ENCODE data around the gene GIPC1.
"Not testable (repeated sequence)": the region's sequence is repeated elsewhere in the genome, so short reads cannot be mapped to it uniquely, and the experiment has no call there.

Gene GIPC1, protein sequence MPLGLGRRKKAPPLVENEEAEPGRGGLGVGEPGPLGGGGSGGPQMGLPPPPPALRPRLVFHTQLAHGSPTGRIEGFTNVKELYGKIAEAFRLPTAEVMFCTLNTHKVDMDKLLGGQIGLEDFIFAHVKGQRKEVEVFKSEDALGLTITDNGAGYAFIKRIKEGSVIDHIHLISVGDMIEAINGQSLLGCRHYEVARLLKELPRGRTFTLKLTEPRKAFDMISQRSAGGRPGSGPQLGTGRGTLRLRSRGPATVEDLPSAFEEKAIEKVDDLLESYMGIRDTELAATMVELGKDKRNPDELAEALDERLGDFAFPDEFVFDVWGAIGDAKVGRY

DNA sequence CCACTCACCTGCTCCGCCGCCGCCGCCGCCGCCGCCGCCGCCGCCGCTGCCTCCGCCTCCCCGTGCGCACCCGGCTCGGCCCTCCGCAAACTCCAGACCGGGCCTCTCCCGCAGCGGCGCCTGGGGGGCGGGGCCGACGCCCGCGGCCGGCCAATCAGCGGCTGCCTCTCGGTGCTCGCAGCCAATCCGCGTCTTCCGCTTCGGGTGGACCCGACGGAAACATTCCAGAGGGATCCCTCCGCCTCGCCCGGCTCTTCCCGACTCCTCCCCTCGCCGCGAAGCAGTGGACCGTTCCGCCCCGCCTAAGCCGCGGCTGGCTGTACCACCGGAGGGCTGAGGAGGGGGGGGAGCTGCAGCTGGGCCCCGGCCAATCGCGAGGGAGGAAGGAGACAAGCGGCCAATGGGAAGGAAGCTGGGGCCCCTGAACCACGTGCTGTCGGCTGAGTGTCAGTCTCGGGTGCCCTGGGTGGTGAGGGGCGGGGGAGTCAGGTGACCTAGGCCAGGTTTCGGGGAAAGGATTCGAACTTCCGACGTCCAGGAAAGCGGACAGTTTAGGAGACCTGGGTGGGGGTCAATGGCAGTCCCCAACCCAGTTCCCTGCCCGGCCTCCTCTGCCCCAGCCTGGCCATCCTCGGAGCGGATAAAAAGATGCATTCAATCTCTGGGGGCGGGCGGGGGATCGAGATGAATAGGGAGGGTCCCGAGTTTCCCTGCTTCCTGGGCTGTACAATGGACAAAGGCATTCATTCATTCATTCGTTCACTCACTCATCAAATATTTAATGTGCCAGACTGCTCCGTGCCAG is at the start of gene GIPC1:
Gene GIPC1 (minus strand): TSS at position 99 of the 805 bp plus-strand sequence. CDS start 13,151 bp downstream, outside the sequence.
- peak; percentile 89 for DNase-seq

DNA sequence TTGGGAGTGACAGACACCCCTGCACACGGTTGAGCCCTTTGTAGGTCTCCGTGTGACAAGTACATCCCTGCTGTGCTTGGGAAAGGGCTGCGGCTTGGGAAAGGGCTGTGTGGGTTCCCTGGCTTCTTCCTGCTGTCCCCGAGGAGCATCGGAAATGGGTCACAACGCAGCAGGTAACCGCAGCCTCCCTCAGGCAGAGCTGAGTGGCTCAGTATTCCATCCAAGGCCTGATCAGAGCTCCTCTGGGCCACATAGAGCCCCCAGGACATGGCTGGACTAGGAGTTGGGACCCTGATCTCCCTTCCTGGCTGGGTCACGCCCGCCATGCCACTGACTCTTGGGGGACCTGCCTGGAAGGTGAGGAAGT is 49.8 kb upstream of the GIPC1 start:
- DNase-seq: no peak

DNA sequence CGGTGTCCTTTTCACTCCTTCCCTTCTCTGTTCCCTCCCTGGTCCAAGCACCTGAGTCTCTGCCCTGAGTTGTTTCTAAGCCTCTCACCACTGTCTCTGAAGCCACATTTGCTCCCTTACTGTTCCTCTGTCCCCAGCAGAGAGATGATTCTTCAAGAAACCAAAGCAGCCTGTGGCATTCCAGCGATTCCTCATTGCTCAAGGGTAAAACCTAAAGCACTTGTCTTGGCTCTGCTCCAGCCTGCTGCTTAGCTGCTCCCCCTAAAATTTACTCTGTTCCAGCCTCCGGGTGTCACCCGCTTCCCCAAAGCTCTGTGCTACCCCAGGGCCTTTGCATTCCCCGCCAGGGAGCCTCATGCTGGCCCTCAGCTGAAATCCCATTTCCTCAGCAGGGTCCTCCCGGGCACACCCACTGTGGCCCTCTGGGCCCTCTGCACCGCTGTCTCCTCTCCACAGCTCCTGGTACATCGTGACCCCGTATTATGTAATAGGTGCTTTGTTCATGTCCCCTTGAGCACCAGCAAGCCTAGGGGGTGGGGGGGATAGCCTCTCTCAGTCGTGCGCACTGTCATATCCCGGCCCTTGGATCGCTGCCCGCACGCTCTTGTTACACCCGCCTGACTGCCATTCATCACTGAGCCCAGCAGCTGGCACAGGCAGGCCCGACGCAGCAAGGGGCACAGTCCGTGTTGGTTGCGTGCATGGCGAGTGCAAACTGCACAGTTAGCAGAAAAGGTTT is 49.2 kb upstream of the GIPC1 start:
- DNase-seq: no peak

DNA sequence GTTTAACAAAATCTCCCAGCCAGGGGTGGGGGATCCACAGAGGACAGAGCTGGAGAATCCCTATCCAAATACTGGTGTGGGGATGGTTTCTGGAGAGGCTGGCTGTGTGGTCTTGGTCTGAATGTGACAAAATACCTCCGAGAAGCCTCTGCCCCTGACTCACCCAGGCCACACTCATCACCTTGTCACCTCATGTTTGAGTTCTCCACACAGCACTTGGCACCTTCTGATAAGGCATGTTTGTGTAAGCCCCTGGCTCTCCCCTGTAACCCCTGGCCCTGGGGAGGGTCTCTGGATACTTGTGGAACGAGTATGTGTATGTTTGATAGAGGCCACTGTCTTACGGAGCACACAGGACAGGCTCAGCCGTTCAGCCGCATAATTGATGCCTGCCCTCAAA is 48.1 kb upstream of the GIPC1 start:
- DNase-seq: no peak

DNA sequence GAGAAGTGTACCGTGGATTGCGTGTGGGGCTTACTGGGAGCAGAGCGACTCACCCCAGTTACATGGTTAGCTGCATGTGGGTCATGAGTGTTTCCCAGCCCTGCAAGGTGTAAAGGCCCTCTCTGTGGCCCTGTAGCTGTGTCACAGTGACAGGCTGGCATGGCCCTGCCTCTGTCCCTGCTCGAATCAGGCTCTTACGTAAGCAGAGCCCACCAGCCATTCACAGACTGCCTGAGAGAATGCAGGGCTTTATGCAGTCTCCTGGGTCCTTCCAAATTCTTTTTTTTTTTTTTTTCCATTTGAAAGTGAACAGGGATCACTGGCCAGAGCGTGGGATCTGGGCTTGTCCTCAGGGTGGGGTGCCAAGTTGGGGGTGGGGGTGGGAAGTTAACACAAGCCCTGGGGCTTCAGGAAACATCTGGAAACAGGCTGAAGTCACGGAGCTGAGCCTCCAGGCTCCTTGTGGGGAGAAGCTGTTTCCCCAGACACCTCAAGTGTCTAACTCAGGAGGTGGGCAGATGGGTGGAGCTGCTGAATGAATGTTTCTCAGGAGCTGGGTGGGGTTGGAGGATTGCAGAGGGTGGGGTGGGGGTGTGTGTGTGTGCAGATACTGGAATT is 46.9 kb upstream of the GIPC1 start:
- no peak for DNase-seq

DNA sequence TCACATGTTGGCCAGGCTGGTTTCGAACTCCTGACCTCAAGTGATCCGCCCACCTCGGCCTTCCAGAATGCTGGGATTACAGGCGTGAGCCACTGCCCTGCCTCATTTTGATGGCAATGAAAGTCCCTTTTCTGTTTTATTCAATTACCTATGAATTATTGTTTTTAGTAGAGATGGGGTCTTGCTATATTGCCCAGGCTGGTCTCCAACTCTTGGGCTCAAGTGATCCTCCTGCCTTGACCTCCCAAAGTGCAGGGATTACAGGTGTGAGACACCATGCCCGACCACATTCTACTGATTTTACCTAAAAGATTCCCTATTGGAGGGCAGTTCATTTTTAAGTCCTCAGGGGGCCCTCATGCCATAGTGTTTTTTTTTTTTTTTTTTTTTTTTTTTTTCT is 46.1 kb upstream of the GIPC1 start:
- DNase-seq: not testable (repeated sequence)

DNA sequence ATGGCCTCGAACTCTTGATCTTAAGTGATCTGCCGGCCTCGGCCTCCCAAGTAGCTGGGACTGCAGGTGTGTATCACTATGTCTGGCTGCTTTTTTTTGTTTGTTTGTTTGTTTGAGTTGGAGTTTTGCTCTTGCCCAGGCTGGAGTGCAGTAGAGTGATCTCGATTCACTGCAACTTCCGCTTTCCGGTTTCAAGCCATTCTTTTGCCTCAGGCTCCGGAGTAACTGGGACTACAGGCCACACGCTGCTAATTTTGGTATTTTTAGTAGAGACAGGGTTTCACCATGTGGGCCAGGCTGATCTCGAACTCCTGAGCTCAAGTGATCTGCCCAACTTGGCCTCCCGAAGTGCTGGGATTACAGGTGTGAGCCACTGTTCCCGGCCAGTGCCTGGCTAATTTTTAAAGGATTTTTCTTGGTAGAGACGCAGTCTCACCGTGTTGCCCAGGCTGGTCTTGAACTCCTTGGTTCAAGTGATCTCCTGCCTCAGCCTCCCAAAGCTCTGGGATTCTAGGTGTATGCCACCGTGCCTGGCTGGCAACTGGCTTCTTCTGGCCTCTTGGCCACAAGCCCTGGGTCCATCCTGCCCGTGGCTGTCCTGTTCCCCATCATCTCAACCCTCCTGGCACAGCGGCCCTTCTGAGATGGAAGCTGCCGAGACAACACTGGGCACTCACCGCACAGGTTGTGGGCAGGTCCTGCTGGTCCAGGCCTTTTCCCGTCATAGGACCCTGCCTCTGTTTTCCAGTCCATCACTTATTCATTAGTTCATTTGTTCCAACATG is 45.0 kb upstream of the GIPC1 start:
- no peak for DNase-seq

DNA sequence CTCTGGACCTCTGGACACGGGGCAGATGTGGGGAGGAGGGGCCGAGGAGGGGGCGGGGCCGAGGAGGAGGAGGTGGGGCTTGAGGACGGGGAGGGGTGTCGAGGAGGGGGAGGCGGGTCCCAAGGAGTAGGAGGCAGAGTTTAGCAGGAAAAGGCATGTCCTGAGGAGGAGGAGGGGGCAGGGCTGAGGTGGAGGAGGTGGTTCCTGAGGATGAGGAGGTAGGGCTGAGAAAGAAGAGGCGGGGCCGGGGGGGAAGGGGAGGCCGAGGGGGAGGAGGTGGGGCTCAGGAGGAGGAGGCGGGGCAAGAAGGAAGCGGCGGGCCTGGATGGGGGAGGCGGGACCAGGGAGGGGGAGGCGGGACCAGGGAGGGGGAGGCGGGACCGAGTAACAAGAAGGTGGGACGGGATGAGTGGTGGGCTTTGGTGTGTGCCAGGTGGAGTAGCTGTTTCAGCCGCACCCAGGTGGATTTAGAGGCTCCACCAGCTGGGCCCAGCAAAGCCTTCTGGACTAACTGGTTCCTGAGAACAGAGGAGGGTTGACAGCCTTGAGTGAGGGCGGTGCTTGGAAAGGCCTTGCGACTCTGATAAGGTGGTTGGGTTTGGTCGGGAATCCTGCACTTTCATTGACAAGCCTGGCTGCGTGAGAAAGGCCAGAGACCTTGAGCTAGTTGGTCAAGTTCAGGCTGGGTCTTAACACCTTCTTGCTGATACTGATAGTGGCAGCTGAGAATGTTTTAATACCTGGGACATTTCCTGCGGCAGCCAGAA is 41.2 kb upstream of the GIPC1 start:
- DNase-seq: no peak

DNA sequence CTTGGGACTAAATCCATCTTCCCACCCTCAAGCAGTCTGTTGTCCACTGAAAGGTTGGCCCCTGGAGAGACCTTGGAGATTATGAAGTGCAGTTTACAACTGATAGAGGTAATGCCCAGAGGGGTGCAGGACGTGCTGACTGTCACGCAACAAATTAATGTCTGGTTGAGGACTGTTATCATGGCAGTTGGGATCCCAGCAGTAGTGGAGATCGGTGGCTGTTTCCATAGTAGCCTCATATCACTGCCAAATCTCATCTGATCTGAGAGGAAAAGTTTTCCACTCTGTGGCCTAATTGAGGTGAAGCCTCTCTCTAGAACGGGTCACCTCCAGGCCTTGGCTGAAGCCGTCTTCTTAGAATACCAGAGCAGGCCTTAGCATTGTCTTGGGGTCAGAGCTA is 37.5 kb upstream of the GIPC1 start:
- no peak for DNase-seq

DNA sequence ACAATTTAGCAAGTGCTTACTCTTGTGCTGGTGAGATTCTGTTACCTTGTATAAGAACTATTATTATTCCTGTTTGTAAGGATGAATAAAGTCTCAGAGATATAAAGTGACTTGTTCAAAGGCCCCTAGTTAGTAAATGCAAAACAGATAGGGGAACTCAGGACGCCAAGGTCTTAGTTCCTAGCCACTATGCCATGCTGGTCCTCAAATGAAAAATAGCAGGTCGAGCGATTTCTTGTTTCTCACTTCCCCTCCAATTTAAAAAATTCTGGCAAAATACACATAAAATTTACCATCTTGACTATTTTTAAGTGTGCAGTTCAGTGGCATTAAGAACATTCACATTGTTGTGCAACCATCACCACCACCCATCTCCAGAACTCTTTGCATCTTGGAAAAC is 34.6 kb upstream of the GIPC1 start:
- DNase-seq: no peak

DNA sequence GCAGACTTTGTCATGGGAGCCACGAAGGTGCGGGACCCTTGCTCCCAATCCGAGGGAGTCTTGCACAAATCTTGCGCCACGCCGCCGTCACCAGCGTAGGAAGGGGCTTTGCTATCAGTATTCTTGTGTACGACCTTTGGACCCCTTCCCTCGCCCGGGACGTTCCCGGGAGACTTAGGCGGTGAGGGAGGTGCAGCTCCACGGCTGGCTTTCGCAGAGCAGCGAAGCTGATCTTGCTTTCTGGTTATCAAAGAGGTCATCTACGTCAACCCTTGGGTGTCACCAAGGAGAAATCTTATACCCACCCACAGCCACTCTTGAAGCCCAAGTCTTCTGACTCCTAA is 34.0 kb upstream of the GIPC1 start:
- DNase-seq: peak; percentile 43

DNA sequence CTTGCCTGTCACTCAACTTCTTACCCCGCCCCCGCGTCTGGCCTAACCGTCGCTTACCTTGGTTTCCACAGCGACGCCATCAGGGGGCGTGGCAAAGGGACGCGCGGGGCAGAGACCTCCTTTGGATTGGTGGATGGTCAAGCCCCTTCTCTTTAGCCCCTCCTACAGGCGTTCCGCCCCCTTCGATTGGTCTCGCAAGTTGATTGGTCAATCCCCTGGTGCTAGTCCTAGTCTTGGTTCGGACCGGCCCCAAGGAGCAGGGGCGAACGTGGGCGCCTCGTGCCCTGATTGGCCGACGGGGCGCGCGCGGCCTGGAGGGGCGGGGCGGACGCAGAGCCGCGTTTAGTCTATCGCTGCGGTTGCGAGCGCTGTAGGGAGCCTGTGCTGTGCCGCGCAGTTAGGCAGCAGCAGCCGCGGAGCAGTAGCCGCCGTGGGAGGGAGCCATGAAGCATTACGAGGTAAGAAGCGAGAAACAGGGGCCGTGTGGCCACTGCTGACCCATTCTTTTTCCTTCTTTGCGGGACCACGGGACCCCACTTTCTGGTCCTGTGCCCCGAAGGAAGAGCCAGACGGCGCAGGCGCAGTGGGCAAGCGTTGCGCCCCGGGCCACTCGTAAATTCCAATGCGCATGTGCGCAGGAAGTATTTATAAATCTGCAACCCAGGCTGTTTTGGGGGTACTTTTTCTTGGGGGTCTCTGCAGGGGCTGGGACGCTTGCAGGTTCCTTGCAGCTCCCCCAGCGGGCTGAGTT is 33.5 kb upstream of the GIPC1 start, which contains the start of gene TECR:
Gene TECR (plus strand): TSS at position 341 of the 751 bp plus-strand sequence. CDS start 103 bp downstream, at position 444.
- DNase-seq: peak; percentile 100

DNA sequence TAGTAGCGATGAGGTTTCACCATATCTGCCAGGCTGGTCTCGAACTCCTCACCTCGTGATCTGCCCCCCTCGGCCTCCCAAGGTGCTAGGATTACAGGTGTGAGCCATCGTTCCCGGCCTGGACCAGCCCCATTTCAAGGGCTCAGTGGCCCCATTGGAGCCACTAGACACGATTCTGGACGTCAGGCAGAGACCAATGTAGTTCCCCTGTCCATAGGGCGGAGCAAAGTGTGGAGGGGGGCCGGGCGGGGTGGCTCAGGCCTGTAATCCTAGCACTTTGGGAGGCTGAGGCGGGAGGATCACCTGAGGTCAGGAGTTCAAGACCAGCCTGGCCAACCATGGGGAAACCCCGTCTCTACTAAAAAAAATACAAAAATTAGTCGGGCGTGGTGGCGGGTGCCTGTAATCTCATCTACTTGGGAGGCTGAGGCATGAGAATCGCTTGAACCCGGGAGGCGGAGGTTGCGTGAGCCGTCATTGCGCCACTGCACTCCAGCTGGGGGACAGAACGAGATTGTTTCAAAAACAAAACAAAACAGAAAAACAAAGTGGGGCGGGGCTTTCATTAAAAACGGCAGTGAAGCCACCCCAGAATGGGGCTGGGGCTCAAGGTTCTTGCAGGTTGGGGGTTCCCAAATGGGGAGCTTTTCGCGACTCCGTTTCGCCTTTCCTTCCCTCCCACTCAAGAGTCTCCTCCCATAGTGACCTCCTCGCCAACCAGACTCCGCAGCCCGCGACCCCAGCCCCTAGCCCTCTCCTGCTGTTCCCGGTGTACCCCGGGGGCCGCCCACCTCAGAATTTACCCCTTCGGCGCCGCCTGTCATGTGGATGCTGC is 32.7 kb upstream of the GIPC1 start:
- DNase-seq: peak; percentile 31

DNA sequence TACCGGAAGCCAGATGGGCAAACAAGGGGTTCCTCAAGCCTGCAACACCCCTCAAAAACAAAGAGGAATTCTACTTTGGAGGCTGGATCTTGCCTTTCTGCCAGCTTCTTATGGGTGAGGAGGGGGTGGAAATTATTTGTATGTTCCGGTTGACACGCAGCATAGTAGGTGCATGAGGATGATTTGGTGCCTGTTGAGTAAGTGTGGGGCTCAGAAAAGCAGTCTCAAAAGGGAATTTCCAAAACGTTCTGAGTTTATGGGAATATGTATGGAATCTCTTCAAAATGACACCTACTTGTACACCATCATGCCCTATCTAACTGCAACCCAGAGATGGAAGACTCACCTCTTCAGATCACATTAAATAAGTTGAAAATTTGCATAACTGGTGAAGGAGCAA is 30.5 kb upstream of the GIPC1 start:
- no peak for DNase-seq

DNA sequence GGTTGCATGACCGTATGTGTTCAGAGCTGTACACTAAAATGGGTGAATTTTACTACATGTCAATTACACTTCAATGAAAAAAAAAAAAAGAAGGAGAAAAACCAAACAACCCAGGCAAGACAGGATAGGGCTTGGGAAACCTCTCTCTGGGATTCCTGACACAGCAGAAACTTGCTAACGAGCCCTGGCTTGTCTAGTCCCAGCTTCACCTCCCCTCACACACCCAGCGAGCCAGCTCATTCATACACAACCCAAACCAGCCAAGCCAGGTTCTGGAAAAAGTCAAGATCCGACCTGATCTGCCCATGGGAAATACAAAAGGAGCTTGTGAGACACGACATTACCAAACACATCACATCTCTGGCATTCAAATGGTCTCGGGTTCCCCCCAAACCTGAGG is 29.8 kb upstream of the GIPC1 start:
- DNase-seq: no peak

DNA sequence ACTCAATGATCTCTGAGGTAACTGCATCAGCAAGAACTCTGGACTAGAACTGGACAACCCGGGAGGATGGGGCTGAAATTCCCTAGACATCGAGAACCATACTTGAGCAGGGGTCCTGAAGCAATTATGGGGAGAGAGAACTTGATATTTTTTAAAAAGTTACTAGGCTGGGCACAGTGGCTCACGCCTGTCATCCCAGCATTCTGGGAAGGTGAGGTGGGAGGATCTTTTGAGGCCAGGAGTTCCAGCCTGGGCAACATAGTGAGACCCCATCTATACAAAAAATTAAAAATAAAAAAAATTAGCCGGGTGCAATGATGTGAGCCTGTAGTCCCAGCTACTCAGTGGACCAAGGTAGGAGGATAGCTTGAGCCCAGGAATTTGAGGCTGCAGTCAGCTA is 24.6 kb upstream of the GIPC1 start:
- DNase-seq: no peak

DNA sequence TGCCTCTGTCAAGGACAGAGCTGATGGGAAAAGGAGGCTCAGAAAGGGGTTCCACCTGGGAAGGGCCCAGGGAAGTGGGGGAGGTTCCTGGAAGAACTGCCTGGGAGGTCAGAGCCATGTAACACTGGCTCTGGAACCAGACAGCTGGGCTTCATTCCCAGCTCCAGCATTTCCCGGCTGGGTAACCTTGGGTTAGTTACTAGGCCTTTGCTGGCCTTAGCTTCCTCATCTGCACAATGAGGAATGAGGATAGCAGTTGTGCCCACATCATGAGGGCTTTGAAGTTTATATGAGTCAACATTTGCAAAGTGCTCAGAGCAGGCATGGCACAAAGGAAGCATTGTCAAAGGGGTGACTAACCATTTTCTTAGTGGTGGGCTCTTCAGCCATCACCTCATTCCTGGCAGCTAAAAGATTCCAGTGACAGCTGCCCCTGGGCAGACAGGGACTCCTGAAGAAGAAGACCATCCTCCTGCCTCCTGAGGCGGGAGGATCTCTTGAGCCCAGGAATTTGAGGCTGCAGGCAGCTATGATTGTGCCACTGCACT is 24.0 kb upstream of the GIPC1 start:
- DNase-seq: no peak

DNA sequence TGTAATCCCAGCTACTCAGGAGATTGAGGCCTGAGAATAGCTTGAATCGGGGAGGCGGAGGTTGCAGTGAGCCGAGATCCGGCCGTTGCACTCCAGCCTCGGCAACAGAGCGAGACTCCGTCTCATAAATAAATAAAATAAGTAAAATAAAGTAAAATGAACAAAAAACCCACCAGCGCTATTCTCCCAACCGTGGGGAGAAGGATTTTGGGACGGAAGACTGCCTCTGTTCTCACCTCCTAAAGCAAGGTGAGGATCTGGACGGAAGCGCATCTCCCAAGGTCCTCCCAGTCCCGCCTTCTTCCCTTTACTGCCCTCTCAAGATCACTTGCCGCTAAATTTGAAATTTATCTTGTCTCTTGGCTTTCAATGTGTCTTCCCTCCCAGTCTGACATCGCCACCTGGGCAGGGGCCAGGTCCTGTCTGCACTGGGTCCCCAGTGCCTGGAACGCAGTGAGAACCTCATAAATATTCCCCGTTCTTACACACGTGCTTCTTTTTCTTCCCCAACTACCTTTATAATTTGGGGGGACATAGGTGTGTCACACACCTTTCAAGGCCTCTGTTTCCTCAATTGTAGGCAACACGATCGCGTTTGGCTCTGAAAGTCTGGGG is 23.4 kb upstream of the GIPC1 start:
- no peak for DNase-seq
